DLD1 (cell line): ENCODE measurements around the gene RAD17.
"Not testable (repeated sequence)": the region's sequence is repeated elsewhere in the genome, so short reads cannot be mapped to it uniquely, and the experiment has no call there.

Experiments
- in situ Hi-C: cut with HindIII; loops from 2 replicates; pipeline ENCODE4 v1.10.0; 2017; ENCODE audit warnings: low sequenced_read_pairs

Gene RAD17

DNA sequence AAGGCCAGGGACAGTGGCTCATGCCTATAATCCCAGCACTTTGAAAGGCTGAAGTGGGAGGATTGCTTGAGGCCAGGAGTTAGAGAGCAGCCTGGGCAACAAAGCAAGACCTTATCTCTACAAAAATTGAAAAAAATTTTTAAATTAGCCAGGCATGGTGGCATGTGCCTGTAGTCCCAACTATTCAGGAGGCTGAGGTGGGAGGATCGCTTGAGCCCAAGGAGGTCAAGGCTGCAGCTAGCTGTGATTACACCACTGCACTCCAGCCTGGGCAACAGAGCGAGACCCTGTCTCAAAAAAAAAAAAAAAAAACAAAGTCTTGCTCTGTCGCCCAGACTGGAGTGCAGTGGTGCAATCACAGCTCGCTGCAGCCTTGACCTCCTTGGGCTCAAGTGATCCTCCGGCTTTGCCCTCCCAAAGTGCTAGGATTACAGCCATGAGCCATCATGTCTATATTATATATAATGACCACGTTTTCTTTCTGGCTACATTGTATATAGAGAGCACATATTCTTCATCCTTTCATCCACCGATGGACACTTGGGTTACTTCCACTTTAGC is 85.9 kb downstream of the RAD17 start:
- in situ Hi-C loops, result not testable (repeated sequence)

DNA sequence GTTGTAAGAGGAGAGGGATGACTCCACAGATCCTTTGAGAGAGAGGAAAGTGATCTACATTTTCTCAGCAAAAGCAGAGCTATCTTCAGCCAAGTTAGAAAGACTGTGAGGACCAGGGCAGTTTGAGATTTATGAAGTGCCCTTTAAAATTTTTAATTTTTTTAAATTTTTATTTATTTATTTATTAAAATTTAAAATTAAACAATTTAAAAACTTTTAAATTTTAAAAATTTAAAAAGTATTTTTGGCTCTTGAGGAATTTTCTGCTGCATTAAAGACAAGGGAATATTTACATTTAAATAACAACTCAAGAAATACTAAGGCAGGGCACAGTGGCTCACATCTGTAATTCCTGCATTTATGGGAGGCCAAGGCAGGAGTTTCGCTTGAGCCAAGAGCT is 92.6 kb downstream of the RAD17 start:
- in situ Hi-C loops, result no loop called here
